BLaER1 treated with 17β-estradiol and CSF1 and Interleukin-3, amounts not matched to agents 10 nM and 100 nM (cell line): ENCODE data around the gene NEUROD2.

Source experiments
- H3K27ac ChIP-seq, 11 experiments: shearing (Covaris generic); formaldehyde crosslinking; 2 replicates each; pipeline ENCODE4 v1.8.1; 2022
- H3K27me3 ChIP-seq, 11 experiments: shearing (Covaris generic); formaldehyde crosslinking; 2 replicates each; pipeline ENCODE4 v1.8.1; 2022
- H3K36me3 ChIP-seq, 11 experiments: shearing (Covaris generic); formaldehyde crosslinking; 2 replicates each; pipeline ENCODE4 v1.8.1; 2022
- H3K4me1 ChIP-seq, 10 experiments: shearing (Covaris generic); formaldehyde crosslinking; 2 replicates each; pipeline ENCODE4 v1.8.1; 2022
- H3K4me2 ChIP-seq, 11 experiments: shearing (Covaris generic); formaldehyde crosslinking; 2 replicates each; pipeline ENCODE4 v1.8.1; 2022
- H3K4me3 ChIP-seq, 10 experiments: shearing (Covaris generic); formaldehyde crosslinking; 2 replicates each; pipeline ENCODE4 v1.8.1; 2022
- H3K9ac ChIP-seq, 11 experiments: shearing (Covaris generic); formaldehyde crosslinking; 2 replicates each; pipeline ENCODE4 v1.8.1; 2022
- H3K9me3 ChIP-seq, 11 experiments: shearing (Covaris generic); formaldehyde crosslinking; replicated peaks in 1 of 11; 2 replicates each; pipeline ENCODE4 v1.8.1; 2022
- H4K20me1 ChIP-seq, 11 experiments: shearing (Covaris generic); formaldehyde crosslinking; 2 replicates each; pipeline ENCODE4 v1.8.1; 2022
- Cebpa-rat ChIP-seq, 11 experiments: shearing (Covaris generic); IDR thresholded peaks; 2 replicates each; pipeline ENCODE4 v1.8.1; 2022

The NEUROD2 gene

DNA sequence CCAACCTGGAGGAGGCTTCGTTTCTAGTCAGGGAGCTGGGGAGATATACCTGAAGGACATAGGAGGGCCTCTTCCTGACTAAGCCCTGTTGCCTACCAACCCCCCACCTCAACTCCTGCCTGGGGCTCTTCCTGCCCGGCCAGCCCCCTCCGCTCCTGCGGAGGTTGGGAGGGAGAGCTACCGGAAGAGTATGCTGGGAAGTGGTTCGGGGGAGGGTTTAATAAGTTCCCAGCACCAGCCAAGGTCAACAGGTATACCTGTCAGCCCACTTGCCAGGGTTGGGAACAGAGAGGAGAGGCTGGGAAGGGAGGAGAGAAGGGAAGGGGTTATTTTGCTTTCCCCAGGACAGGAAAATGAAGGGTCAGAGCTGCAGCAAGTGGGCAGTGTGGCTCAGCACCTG, 23.7 kb upstream of the NEUROD2 start:
- no peak overlapping the region for H3K27ac ChIP-seq
- H3K4me1 ChIP-seq: peaks cover 15 to 85% (median 66%) of the 10 kb centered on the region in 10 experiments

DNA sequence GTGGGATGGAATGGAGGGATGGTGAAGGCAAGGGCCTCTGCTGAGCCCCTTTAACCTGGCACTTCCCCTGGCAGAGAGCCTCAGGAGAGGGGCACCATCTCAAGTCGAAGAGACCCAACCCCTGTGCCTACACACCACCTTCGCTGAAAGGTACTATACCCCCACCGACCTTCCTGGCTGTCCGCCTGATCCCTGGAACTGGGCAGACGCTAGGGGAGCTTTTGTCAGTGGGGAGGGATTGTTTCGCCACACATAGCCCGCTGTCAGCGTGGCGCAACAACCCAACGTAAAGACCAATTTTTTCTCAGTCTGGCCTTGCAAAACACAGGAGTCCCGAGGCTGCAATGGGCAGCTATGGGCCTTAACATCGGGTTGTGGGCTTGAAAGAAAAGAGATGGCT, 22.2 kb upstream of the NEUROD2 start:
- H3K27ac ChIP-seq: no peak overlapping the region
- H4K20me1 ChIP-seq: no peaks in the 10 kb centered on the region; a peak in 2 of 22 replicates
- H3K9me3 ChIP-seq: no peaks in the 10 kb centered on the region
- no peak overlapping the region for H3K4me3 ChIP-seq
- peak overlapping the region in 7 of 11 experiments; percentile 31 to 67 (median 62); a peak in 6 of 22 replicates for H3K4me2 ChIP-seq
- no peak overlapping the region for H3K9ac ChIP-seq
- 0 out of 22 replicates have a peak, but pooled peaks of 1 of the 11 experiments have one; percentile 9 for TF ChIP-seq Cebpa-rat (IDR thresholded peaks at IDR 0.05)
- H3K4me1 ChIP-seq: peaks cover 5 to 70% (median 51%) of the 10 kb centered on the region in 10 experiments; a peak in 18 of 20 replicates
- H3K36me3 ChIP-seq: no peaks in the 10 kb centered on the region
- H3K27me3 ChIP-seq: peaks cover 20 to 32% (median 26%) of the 10 kb centered on the region in 11 experiments

More for the DNA sequence above, 23.7 kb upstream of the NEUROD2 start:
- Histone ChIP-seq H4K20me1 (no peaks in the 10 kb centered on the region; a peak in 2 of 22 replicates), H3K36me3 (no peaks in the 10 kb centered on the region), H3K27me3 (peaks cover 12 to 18% (median 17%) of the 10 kb centered on the region in 11 experiments), H3K4me2 (peak overlapping the region in 10 of 11 experiments; percentile 16 to 67 (median 39); a peak in 16 of 22 replicates), H3K9ac (no peak overlapping the region), H3K4me3 (no peak overlapping the region), H3K9me3 (no peaks in the 10 kb centered on the region)
- no peak for TF ChIP-seq Cebpa-rat (IDR thresholded peaks at IDR 0.05)

GRCh38 chr17:39629494-39629880, 21.8 kb upstream of the NEUROD2 start:
- no peak for TF ChIP-seq Cebpa-rat (IDR thresholded peaks at IDR 0.05)
- no peaks in the 10 kb centered on the region; a peak in 2 of 22 replicates for H4K20me1 ChIP-seq
- H3K9me3 ChIP-seq: no peaks in the 10 kb centered on the region
- no peak overlapping the region for H3K4me3 ChIP-seq
- H3K27ac ChIP-seq: no peak overlapping the region
- H3K27me3 ChIP-seq: peaks cover 20 to 36% (median 26%) of the 10 kb centered on the region in 11 experiments
- peaks cover 5 to 66% (median 47%) of the 10 kb centered on the region in 10 experiments; a peak in 18 of 20 replicates for H3K4me1 ChIP-seq
- H3K9ac ChIP-seq: no peak overlapping the region
- H3K36me3 ChIP-seq: no peaks in the 10 kb centered on the region
- peak overlapping the region in 9 of 11 experiments; percentile 9 to 67 (median 61); a peak in 16 of 22 replicates for H3K4me2 ChIP-seq

GRCh38 chr17:39628655-39629493, 21.2 kb upstream of the NEUROD2 start:
- peaks cover under 1 to 63% (median 45%) of the 10 kb centered on the region in 10 experiments; a peak in 17 of 20 replicates for H3K4me1 ChIP-seq
- no peaks in the 10 kb centered on the region for H3K36me3 ChIP-seq

DNA sequence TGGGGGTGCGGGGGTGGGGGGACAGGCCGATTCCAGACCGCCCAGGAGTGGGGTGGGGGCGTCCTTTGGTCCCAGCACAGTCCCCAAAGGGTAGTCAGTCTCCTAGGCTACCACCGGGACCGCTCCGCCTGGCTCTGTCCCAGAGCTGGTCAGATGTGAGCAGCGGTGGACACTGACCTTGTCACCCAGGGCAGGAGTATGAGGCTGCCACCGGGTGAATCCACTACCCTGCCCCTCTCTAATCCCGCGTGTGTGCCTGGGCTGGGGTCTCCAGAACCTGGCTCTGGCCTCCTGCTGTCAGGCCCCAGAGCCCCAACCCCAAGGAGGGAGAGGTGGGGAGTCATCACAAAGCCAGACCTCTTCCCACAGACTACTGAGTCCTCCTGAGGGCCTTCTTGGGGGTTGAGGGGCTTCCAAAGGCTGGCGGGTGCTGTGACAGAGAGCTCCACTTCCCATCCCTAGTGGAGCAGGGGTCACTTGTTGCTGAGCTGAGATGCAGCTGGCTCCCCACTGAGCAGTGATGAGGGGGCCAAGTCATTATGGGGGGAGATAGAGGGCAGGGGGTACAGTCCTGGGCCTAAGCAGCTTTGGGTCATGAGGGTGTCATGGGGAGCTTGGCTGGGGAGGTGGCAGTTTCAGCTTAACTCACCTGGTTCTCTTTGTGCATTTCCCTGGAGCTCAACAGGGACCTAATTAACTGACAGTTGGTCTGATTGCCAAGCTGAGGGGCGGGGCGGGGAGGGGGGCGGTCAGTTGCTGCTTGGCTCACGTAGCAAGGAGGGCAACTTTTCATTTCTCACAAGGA, 20.2 kb upstream of the NEUROD2 start:
- no peaks in the 10 kb centered on the region for H3K36me3 ChIP-seq
- no peaks in the 10 kb centered on the region for H3K9me3 ChIP-seq
- H3K4me3 ChIP-seq: no peak overlapping the region
- peaks cover 4 to 63% (median 54%) of the 10 kb centered on the region in 10 experiments; a peak in 19 of 20 replicates for H3K4me1 ChIP-seq
- H3K4me2 ChIP-seq: peak overlapping the region in 8 of 11 experiments; percentile 2 to 67 (median 62); a peak in 14 of 22 replicates
- peaks cover 20 to 36% (median 26%) of the 10 kb centered on the region in 11 experiments for H3K27me3 ChIP-seq
- no peak for TF ChIP-seq Cebpa-rat (IDR thresholded peaks at IDR 0.05)
- no peaks in the 10 kb centered on the region; a peak in 2 of 22 replicates for H4K20me1 ChIP-seq
- no peak overlapping the region; a peak in 1 of 22 replicates for H3K9ac ChIP-seq
- no peak overlapping the region for H3K27ac ChIP-seq

More at GRCh38 chr17:39628655-39629493, 21.2 kb upstream of the NEUROD2 start:
- Histone ChIP-seq H3K9ac (peak overlapping the region in 1 of 11 experiments; percentile 20; a peak in 1 of 22 replicates), H3K27ac (no peak overlapping the region), H3K27me3 (peaks cover 20 to 36% (median 26%) of the 10 kb centered on the region in 11 experiments), H3K4me3 (no peak overlapping the region), H3K9me3 (no peaks in the 10 kb centered on the region), H4K20me1 (no peaks in the 10 kb centered on the region; a peak in 3 of 22 replicates), H3K4me2 (peak overlapping the region in 9 of 11 experiments; percentile 9 to 67 (median 61); a peak in 17 of 22 replicates)
- no peak for TF ChIP-seq Cebpa-rat (IDR thresholded peaks at IDR 0.05)

- Histone ChIP-seq H3K9me3 (no peaks in the 10 kb centered on the region), H3K4me3 (no peak overlapping the region), H3K9ac (no peak overlapping the region), H3K27ac (no peak overlapping the region), H3K4me2 (peak overlapping the region in 8 of 11 experiments; percentile 37 to 58 (median 46); a peak in 13 of 22 replicates), H3K36me3 (no peaks in the 10 kb centered on the region), H4K20me1 (no peaks in the 10 kb centered on the region; a peak in 2 of 22 replicates), H3K4me1 (peaks cover 6 to 60% (median 53%) of the 10 kb centered on the region in 10 experiments; a peak in 19 of 20 replicates), H3K27me3 (peaks cover 20 to 36% (median 26%) of the 10 kb centered on the region in 11 experiments)
- no peak for TF ChIP-seq Cebpa-rat (IDR thresholded peaks at IDR 0.05)
These were observed 19.5 kb upstream of the NEUROD2 start for GRCh38 chr17:39627047-39627711.

DNA sequence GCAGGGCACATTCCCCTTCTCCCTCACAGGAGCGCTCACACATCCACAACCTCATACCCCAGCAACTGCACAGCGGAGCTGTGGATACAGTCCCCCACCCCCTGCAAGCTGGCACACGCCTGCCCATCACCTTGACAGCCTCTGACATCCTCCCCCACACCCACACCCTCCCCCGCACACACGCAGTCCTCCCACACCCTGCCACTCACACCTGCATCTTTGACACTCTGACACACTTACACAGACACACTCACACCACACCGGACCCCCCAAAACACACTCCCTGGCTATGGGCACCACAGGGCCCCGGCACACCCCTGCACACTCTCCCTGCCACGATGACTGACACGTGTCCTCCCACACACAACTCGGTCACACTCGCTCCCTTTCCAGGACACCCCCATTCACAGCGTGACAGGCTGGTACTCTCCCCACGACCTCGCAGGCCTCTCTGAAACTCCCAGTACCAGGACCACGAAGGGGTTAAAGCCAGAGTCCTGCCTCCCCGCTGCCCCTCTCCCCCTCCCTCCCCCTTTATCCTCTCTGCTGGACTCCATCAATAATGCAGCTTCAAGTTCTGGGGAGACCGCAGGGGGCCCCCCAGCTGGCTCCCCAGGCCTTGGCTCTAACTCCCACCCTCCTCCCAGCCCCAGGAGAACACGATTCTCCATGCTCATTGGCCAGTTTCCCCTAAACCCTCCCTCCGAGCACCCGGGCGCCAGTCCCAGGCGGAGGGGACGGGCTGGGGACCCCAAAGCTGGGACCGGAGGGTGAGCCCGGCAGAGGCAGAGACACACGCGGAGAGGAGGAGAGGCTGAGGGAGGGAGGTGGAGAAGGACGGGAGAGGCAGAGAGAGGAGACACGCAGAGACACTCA, 18.7 kb upstream of the NEUROD2 start, which contains the start of gene PPP1R1B:
Gene PPP1R1B, plus strand, starts transcription at position 782 of the 876 bp plus-strand sequence. CDS start 441 bp downstream, outside the sequence.
- no peaks in the 10 kb centered on the region for H3K9me3 ChIP-seq
- H3K4me3 ChIP-seq: no peak within 1 kb of the TSS
- no peaks in the 10 kb centered on the region; a peak in 2 of 22 replicates for H4K20me1 ChIP-seq
- peaks cover 20 to 36% (median 26%) of the 10 kb centered on the region in 11 experiments for H3K27me3 ChIP-seq
- H3K27ac ChIP-seq: no peak within 1 kb of the TSS
- H3K4me1 ChIP-seq: peaks cover 6 to 60% (median 50%) of the 10 kb centered on the region in 10 experiments; a peak in 19 of 20 replicates
- TF ChIP-seq Cebpa-rat (IDR thresholded peaks at IDR 0.05): no peak
- H3K4me2 ChIP-seq: peak within 1 kb of the TSS in 8 of 11 experiments; percentile 39 to 67 (median 62); a peak in 15 of 22 replicates
- no peak within 1 kb of the TSS; a peak in 1 of 22 replicates for H3K9ac ChIP-seq
- no peaks in the 10 kb centered on the region for H3K36me3 ChIP-seq
